Measurements from ENCODE around the gene GNA12.
"Not testable (repeated sequence)": the region's sequence is repeated elsewhere in the genome, so short reads cannot be mapped to it uniquely, and the experiment has no call there.

The GNA12 gene

DNA sequence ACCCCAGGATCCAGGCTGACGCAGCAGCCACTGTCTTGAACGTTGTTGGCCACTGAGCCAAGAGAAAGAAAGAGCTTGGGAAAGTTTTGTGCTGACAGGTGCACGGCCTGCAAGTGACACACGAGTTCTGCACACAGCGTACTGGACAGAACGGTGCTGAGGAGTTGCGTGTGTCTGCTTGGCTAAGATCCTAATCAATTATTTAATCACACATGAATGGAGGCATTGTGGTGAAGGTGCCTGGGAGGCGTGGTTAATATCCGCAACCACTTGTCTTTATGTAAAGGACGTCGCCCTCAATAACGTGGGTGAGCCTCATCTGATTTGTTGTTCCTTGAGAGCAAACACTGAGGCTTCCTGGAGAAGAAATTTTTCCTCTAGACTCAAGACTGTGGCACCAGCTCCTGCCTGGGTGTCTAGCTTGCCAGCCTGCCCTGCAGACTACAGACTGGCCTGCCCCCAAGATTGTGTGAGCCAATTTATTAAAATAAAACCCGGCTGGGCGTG lies 16.6 kb upstream of the GNA12 start:
- TF ChIP-seq, protein P1, sequence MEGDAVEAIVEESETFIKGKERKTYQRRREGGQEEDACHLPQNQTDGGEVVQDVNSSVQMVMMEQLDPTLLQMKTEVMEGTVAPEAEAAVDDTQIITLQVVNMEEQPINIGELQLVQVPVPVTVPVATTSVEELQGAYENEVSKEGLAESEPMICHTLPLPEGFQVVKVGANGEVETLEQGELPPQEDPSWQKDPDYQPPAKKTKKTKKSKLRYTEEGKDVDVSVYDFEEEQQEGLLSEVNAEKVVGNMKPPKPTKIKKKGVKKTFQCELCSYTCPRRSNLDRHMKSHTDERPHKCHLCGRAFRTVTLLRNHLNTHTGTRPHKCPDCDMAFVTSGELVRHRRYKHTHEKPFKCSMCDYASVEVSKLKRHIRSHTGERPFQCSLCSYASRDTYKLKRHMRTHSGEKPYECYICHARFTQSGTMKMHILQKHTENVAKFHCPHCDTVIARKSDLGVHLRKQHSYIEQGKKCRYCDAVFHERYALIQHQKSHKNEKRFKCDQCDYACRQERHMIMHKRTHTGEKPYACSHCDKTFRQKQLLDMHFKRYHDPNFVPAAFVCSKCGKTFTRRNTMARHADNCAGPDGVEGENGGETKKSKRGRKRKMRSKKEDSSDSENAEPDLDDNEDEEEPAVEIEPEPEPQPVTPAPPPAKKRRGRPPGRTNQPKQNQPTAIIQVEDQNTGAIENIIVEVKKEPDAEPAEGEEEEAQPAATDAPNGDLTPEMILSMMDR (IDR thresholded peaks at IDR 0.05; ENCODE audit: insufficient read depth, missing control alignments), result no peak
- FAIRE-seq (no peak), DNase-seq (ENCODE audit: insufficient read length, low spot score) (no peak)

DNA sequence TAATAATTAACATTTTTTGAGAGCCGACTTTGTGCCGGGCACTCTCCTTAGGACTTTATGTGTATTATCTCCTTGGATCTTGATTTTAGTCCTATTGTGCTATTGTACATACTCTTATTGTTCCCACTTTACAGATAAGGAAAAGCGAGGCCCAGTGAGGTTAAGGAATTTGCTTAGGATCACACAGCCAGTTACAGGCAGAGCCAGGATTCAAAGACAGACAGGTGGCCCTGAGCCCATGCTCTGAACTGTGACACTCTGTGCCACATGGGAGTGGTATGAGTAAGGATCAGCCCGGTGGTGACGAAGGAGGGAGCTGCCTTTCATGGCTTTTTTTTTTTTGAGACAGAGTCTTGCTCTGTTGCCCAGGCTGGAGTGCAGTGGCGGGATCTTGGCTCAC lies 15.8 kb upstream of the GNA12 start:
- no peak for FAIRE-seq

DNA sequence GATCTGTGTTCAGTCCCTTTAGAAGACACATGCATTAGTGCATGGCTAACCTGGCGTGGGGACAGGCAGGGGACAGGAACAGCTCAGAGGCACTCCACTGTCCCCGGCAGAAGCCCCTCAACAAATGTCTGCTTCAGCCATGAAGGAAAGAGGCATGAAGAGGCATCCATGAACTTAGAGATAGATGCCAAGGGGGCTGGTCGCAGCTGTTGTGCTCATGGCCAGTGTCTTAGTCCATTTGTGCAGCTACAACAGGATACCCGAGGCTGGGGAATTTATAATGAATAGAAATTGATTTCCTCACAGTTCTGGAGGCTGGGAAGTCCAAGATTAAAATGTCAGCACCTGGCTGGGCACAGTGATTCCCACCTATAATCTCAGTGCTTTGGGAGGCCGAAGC lies 14.5 kb upstream of the GNA12 start:
- FAIRE-seq (no peak), DNase-seq (ENCODE audit: insufficient read length, low spot score) (no peak)
- TF ChIP-seq, protein P1 (IDR thresholded peaks at IDR 0.05; ENCODE audit: insufficient read depth, missing control alignments), result no peak

More for the DNA sequence above, 15.8 kb upstream of the GNA12 start:
- TF ChIP-seq, protein P1 (IDR thresholded peaks at IDR 0.05; ENCODE audit: insufficient read depth, missing control alignments), result no peak
- DNase-seq (ENCODE audit: insufficient read length, low spot score), result no peak

DNA sequence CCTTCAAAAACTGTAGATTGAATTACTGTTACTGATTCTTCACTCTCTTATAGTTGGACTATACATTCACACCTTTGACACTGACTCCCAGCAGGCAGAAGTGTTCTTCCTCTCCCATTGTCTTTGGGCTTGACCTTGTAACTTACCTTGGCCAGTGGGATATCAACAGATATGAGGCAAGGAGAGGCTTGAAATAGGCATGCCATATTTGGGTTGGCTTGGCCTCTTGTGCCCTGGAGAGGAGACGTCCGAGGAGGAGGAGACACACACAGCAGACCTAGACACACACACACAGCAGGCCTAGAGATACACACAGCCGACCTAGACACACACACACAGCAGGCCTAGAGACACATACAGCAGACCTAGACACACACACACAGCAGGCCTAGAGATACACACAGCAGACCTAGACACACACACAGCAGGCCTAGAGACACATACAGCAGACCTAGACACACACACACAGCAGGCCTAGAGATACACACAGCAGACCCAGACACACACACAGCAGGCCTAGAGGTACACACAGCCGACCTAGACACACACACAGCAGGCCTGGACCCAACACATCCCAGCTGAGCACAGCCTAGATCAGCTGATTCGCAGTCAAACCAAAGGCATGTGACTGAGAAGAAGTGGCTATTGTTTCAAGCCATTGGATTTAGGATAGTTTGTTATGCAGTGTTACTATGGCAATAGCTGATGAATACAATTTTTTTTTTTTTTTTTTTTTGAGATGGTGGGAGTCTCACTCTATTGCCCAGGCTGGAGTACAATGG lies 12.5 kb upstream of the GNA12 start:
- TF ChIP-seq, protein P1 (IDR thresholded peaks at IDR 0.05; ENCODE audit: insufficient read depth, missing control alignments), result no peak
- FAIRE-seq, result no peak
- DNase-seq (ENCODE audit: insufficient read length, low spot score), result no peak

DNA sequence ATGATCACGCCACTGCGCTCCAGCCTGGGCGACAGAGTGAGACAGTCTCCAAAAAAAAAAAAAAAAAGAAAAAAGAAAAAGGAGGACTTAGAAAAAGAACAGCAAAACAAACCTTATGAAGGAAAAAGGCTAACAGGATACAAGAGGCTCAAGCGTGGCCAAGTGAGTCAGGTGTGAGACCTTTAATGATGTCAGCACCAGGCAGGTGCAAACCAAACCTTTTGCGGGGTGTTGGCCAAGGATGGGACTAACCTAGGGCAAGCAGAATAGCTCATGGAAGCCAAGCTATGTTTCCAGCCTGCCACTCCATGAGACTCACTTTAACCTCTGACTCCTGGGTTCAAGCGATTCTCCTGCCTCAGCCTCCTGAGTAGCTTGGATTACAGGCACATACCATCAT lies 11.3 kb upstream of the GNA12 start:
- FAIRE-seq, result no peak
- DNase-seq (ENCODE audit: insufficient read length, low spot score), result no peak
- TF ChIP-seq, protein P1 (IDR thresholded peaks at IDR 0.05; ENCODE audit: insufficient read depth, missing control alignments), result no peak

DNA sequence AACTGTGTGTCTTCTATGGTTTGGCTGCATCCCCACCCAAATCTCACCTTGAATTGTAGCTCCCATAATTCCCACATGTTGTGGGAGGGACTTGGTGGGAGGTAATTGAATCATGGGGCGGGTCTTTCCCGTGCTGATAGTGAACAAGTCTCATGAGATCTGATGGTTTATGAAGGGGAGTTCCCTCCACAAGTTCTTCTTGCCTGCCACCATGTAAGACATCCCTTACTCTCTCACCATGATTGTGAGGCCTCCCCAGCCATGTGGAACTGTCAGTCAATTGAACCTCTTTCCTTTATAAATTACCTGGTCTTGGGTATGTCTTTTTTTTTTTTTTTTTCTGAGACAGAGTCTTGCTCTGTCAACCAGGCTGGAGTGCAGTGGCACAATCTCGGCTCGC lies 9.4 kb upstream of the GNA12 start:
- not testable (repeated sequence) for DNase-seq (ENCODE audit: insufficient read length, low spot score); FAIRE-seq

DNA sequence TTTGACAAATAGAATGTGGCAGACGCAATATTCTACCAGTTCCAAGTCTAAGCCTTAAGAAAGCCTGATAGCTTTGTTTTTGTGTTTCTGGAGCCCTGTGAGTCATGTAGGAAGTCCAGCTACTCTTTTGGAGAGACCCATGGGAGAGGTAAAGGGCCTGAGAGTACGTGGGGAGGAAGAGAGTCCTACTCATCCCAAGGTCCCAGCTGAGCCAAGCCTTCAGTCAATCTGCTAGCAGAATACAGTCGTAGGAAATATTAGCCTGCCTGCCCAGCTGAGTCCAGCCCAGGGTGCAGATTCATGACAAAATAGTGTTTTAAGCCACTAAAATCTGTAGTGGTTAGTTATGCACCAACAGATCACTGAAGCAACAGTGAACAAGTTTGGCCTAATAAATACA lies 9.0 kb upstream of the GNA12 start:
- DNase-seq (ENCODE audit: insufficient read length, low spot score) (no peak), FAIRE-seq (no peak)
- TF ChIP-seq, protein P1 (IDR thresholded peaks at IDR 0.05; ENCODE audit: insufficient read depth, missing control alignments), result no peak

Measured in D721Med (cell line).